H1 (cell line): ENCODE data around the gene OLIG2.

Experiments used
- CBX8 ChIP-seq: fragments of 300-800, 300-1000 bp; sonication (generic); IDR thresholded peaks from 2 replicates; pipeline ENCODE4 v1.7.1; 2016; ENCODE audit warnings: low read depth, low read length, borderline replicate concordance
- CTCF ChIP-seq, 3 experiments: IDR thresholded peaks; 1 replicate in 2 of 3; 2 replicates in 1 of 3; pipeline versions ENCODE4 v1.5.1 to v1.6.1; 2011; ENCODE audit warnings: low read length in 3 of 3, mild to moderate bottlenecking in 3 of 3, inconsistent platforms in 2 of 3, low read depth in 1 of 3, moderate library complexity in 1 of 3; ENCODE audit not compliant: insufficient read depth in 1 of 3; ENCODE audit errors: control extremely low read depth in 1 of 3
- POLR2A ChIP-seq, 2 experiments: IDR thresholded peaks; 1 replicate in 1 of 2; 2 replicates in 1 of 2; pipeline ENCODE4 v1.6.1; 2011; ENCODE audit warnings: low read depth in 2 of 2, low read length in 2 of 2, mild to moderate bottlenecking in 2 of 2; ENCODE audit errors: control extremely low read depth in 1 of 2
- POLR2AphosphoS5 ChIP-seq: IDR thresholded peaks from 2 replicates; pipeline ENCODE4 v1.6.1; 2011; ENCODE audit warnings: low read depth, low read length
- TCF12 ChIP-seq: IDR thresholded peaks from 2 replicates; pipeline ENCODE4 v1.6.1; 2011; ENCODE audit warnings: low read depth, mild to moderate bottlenecking, low read length
- ZNF274 ChIP-seq: IDR thresholded peaks from 2 replicates; pipeline ENCODE4 v1.7.0; 2012; ENCODE audit warnings: low read length, borderline replicate concordance; ENCODE audit errors: extremely low read depth
- TF ChIP-seq, protein P1 (sequence below): IDR thresholded peaks from 2 replicates; pipeline ENCODE4 v1.6.1; 2011; ENCODE audit warnings: low read length, improper control_type of control experiment

GRCh38 chr21:32993894-32994293 lies 31.8 kb upstream of the OLIG2 start:
- TF ChIP-seq ZNF274 (no peak), CBX8 (no peak), TCF12 (no peak), CTCF (IDR thresholded peaks at IDR 0.05; ENCODE audit: control extremely low read depth in 1 of 3, insufficient read depth in 1 of 3, low read depth in 1 of 3, low read length in 3 of 3) (no peak), POLR2AphosphoS5 (no peak), POLR2A (IDR thresholded peaks at IDR 0.05; ENCODE audit: control extremely low read depth in 1 of 2, low read depth in 2 of 2, low read length in 2 of 2) (no peak)
- TF ChIP-seq, protein P1, sequence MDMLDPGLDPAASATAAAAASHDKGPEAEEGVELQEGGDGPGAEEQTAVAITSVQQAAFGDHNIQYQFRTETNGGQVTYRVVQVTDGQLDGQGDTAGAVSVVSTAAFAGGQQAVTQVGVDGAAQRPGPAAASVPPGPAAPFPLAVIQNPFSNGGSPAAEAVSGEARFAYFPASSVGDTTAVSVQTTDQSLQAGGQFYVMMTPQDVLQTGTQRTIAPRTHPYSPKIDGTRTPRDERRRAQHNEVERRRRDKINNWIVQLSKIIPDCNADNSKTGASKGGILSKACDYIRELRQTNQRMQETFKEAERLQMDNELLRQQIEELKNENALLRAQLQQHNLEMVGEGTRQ, result no peak
